Peyer's patch (tissue), 4 donors: ENCODE measurements around the gene GOLGA6D. TPM values are rescaled to one million over a fixed set of nuclear protein-coding genes. Genes with fewer than 3 reads are reported as not detected.
A peak's percentile ranks its signal among the peaks of the same experiment; 100 is the strongest.
"Not testable (repeated sequence)": the region's sequence is repeated elsewhere in the genome, so short reads cannot be mapped to it uniquely, and the experiment has no call there.

ENCODE experiments used
- DNase-seq, 3 donors: peaks; one replicate each; pipeline ENCODE4 v3.0.0-alpha.2; 2017 to 2019
- H3K27ac ChIP-seq, 4 donors: fragments of 200-600 bp; sonication (generic); one replicate each; pipeline ENCODE4 v1.5.1; 2016 to 2019
- H3K27me3 ChIP-seq, 2 donors: fragments of 200-600 bp; sonication (generic); one replicate each; pipeline ENCODE4 v1.5.1; 2019
- H3K36me3 ChIP-seq, 3 donors: fragments of 200-600 bp; sonication (generic); one replicate each; pipeline ENCODE4 v1.5.1; 2016 to 2019
- H3K4me1 ChIP-seq, 4 donors: fragments of 200-600 bp; sonication (generic); one replicate each; pipeline ENCODE4 v1.5.1; 2016 to 2019
- H3K4me3 ChIP-seq, 4 donors: fragments of 200-600 bp; sonication (generic); 1 replicate in 3 of 4; 2 replicates in 1 of 4; pipeline ENCODE4 v1.5.1; 2016 to 2019; ENCODE audit warnings: mild to moderate bottlenecking in 1 of 4
- H3K9me3 ChIP-seq, 4 donors: fragments of 200-600 bp; sonication (generic); one replicate each; pipeline ENCODE4 v1.5.1; 2016 to 2019; ENCODE audit warnings: mild to moderate bottlenecking in 1 of 4
- CTCF ChIP-seq, 6 experiments: fragments of 450-650 bp in 4 of 6; fragments of 200-600 bp in 2 of 6; sonication (generic) in 1 of 6; IDR thresholded peaks; one replicate each; pipeline ENCODE4 v1.5.1; 2017 to 2019; ENCODE audit warnings: antibody characterized with exemption in 6 of 6, mild to moderate bottlenecking in 3 of 6, moderate library complexity in 1 of 6
- POLR2A ChIP-seq, 2 donors: fragments of 450-650 bp; IDR thresholded peaks; one replicate each; pipeline ENCODE4 v1.5.1; 2017; ENCODE audit warnings: antibody characterized with exemption in 2 of 2, mild to moderate bottlenecking in 2 of 2, moderate library complexity in 2 of 2
- total RNA-seq, 4 donors: library from RNA; depleted of rRNA; stranded (reverse); fragments of >200 nt; gene quantifications; one replicate each; pipeline ENCODE4 v1.1.0, GENCODE V29; 2016

Gene GOLGA6D
- total RNA-seq, result not detected

GRCh38 chr15:75282572-75282971, at the start of gene GOLGA6D:
TSS of gene GOLGA6D (plus strand) at chr15:75282835. CDS start at chr15:75282876, 41 bp downstream.
- not testable (repeated sequence) for DNase-seq, H3K27ac ChIP-seq, H3K4me1 ChIP-seq, H3K27me3 ChIP-seq, H3K36me3 ChIP-seq, H3K4me3 ChIP-seq, H3K9me3 ChIP-seq

- no peaks in the 10 kb centered on the region for H3K27me3 ChIP-seq
- peak in 1 of 3 donors; percentile 21 for DNase-seq
- no peak overlapping the region for H3K27ac ChIP-seq
- H3K36me3 ChIP-seq, result no peaks in the 10 kb centered on the region
- no peak overlapping the region for H3K4me3 ChIP-seq
- H3K9me3 ChIP-seq, result no peaks in the 10 kb centered on the region
- no peaks in the 10 kb centered on the region for H3K4me1 ChIP-seq
- TF ChIP-seq POLR2A (IDR thresholded peaks at IDR 0.05), result no peak
- TF ChIP-seq CTCF (IDR thresholded peaks at IDR 0.05), result no peak
Measured at GRCh38 chr15:75233504-75234190, 49.0 kb upstream of the GOLGA6D start.

GRCh38 chr15:75234191-75234810, 48.3 kb upstream of the GOLGA6D start:
- no peak overlapping the region for H3K4me3 ChIP-seq
- no peaks in the 10 kb centered on the region for H3K36me3 ChIP-seq
- peak in 1 of 3 donors; percentile 37 for DNase-seq
- no peaks in the 10 kb centered on the region for H3K9me3 ChIP-seq
- TF ChIP-seq CTCF (IDR thresholded peaks at IDR 0.05) (no peak), POLR2A (IDR thresholded peaks at IDR 0.05) (no peak)
- no peaks in the 10 kb centered on the region for H3K27me3 ChIP-seq
- H3K4me1 ChIP-seq, result no peaks in the 10 kb centered on the region
- H3K27ac ChIP-seq, result no peak overlapping the region

- no peaks in the 10 kb centered on the region for H3K36me3 ChIP-seq
- H3K9me3 ChIP-seq, result no peaks in the 10 kb centered on the region
- H3K4me3 ChIP-seq, result no peak overlapping the region
- no peak overlapping the region for H3K27ac ChIP-seq
- no peaks in the 10 kb centered on the region for H3K27me3 ChIP-seq
- no peaks in the 10 kb centered on the region for H3K4me1 ChIP-seq
- TF ChIP-seq POLR2A (IDR thresholded peaks at IDR 0.05) (no peak), CTCF (IDR thresholded peaks at IDR 0.05) (no peak)
- peak in 1 of 3 donors; percentile 34 for DNase-seq
Measured at GRCh38 chr15:75235051-75235673, 47.5 kb upstream of the GOLGA6D start.

- Histone ChIP-seq H3K4me3 (no peak overlapping the region), H3K27me3 (no peaks in the 10 kb centered on the region), H3K36me3 (no peaks in the 10 kb centered on the region), H3K9me3 (no peaks in the 10 kb centered on the region), H3K4me1 (no peaks in the 10 kb centered on the region), H3K27ac (no peak overlapping the region)
- peak in 1 of 3 donors; percentile 19 for DNase-seq
- TF ChIP-seq CTCF (IDR thresholded peaks at IDR 0.05) (no peak), POLR2A (IDR thresholded peaks at IDR 0.05) (no peak)
Measured at GRCh38 chr15:75235760-75236729, 46.6 kb upstream of the GOLGA6D start.
